ENCODE data around the gene SOX5. TPM values are rescaled to one million over a fixed set of nuclear protein-coding genes. Genes with fewer than 3 reads are reported as not detected.

The SOX5 gene
- total RNA-seq, 3 donors from 2014 or later: 10.5 to 42.1 (median 11.7) TPM

DNA sequence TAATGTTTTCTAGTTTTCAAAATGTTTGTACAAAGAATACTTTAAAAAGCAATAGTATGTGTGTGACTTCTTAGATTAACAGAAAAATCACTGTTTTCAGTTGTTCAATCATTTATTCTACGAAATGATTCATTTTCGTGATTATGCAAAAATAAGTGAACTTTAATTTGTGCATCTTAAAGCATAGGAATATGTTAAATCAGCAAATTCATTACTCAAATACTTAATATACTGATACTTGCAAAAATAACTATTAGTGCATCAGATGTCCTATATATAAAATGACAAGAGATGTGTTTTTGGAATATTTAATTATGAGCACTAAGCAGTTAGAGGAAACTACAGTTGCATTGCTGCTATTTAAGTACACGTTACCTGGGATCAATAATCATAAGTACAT lies 11.0 kb downstream of the SOX5 start:
- H3K9me3 ChIP-seq: no peaks in the 10 kb centered on the region
- no peak overlapping the region for H3K27ac ChIP-seq
- no peak for DNase-seq (ENCODE audit: low spot score in 2 of 2)
- no peaks in the 10 kb centered on the region for H3K36me3 ChIP-seq
- H3K4me3 ChIP-seq: no peak overlapping the region
- intact Hi-C loops (cut with DNase I; ENCODE audit: low total_unique reads): no loop called here
- no peaks in the 10 kb centered on the region for H3K27me3 ChIP-seq
- H3K4me1 ChIP-seq: no peaks in the 10 kb centered on the region
- TF ChIP-seq CTCF (IDR thresholded peaks at IDR 0.05) (no peak), POLR2A (IDR thresholded peaks at IDR 0.05) (no peak), POLR2AphosphoS5 (IDR thresholded peaks at IDR 0.05) (no peak)

GRCh38 chr12:23931176-23931575 lies 18.3 kb downstream of the SOX5 start:
- no peaks in the 10 kb centered on the region for H3K4me1 ChIP-seq
- no peaks in the 10 kb centered on the region for H3K9me3 ChIP-seq
- no peak overlapping the region for H3K4me3 ChIP-seq
- intact Hi-C loops (cut with DNase I; ENCODE audit: low total_unique reads): no loop called here
- DNase-seq (ENCODE audit: low spot score in 2 of 2): no peak
- no peaks in the 10 kb centered on the region for H3K27me3 ChIP-seq
- H3K36me3 ChIP-seq: no peaks in the 10 kb centered on the region
- no peak overlapping the region for H3K27ac ChIP-seq
- no peak for TF ChIP-seq POLR2A (IDR thresholded peaks at IDR 0.05)
- no peak for TF ChIP-seq POLR2AphosphoS5 (IDR thresholded peaks at IDR 0.05)
- TF ChIP-seq CTCF (IDR thresholded peaks at IDR 0.05): no peak

DNA sequence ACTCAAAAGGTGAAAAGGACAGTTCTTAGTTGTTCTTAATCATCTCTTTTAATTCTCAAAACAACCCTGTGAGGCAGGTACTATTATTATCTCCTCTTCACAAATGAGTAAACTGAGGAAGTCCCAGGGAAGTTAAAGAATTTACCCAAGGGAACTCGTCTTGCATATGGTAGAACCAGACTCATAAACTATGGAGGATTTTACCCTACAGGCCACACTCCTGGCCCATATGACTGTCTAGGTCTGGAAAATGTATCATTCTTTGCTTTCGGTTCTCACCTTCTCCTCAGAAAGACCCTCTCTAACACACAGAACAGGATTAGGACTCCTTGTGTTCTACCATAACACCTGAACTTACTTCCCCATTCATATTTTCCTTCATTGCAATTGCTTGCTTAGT lies 18.9 kb downstream of the SOX5 start:
- no peaks in the 10 kb centered on the region for H3K36me3 ChIP-seq

DNA sequence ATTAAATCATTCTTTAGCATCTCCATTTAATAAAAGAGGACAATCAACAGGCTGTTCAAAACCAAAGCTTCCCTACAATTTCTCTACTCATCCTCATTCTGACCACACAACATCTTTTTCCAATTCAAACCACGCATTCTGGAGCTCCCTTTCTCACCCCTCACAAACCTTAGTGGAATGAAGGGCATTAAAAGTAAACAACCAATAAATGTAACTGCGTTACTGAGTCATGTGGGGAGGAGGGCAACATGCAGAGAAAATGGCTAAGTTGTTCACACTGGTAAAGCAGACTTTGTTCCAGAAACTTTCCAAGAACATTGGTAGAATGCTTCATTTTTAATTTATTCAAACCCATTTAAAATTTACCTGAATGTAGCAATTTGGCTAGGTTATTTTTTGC lies 19.6 kb downstream of the SOX5 start:
- H3K36me3 ChIP-seq: no peaks in the 10 kb centered on the region
- H3K4me3 ChIP-seq: no peak overlapping the region
- DNase-seq (ENCODE audit: low spot score in 2 of 2): no peak
- no peak for TF ChIP-seq CTCF (IDR thresholded peaks at IDR 0.05)
- no peak for TF ChIP-seq POLR2A (IDR thresholded peaks at IDR 0.05)
- TF ChIP-seq POLR2AphosphoS5 (IDR thresholded peaks at IDR 0.05): no peak
- no peak overlapping the region for H3K27ac ChIP-seq
- H3K9me3 ChIP-seq: no peaks in the 10 kb centered on the region
- H3K4me1 ChIP-seq: no peaks in the 10 kb centered on the region
- intact Hi-C loops (cut with DNase I; ENCODE audit: low total_unique reads): no loop called here
- no peaks in the 10 kb centered on the region for H3K27me3 ChIP-seq

More for the DNA sequence above, 18.9 kb downstream of the SOX5 start:
- TF ChIP-seq CTCF (IDR thresholded peaks at IDR 0.05): no peak
- TF ChIP-seq POLR2AphosphoS5 (IDR thresholded peaks at IDR 0.05): no peak
- TF ChIP-seq POLR2A (IDR thresholded peaks at IDR 0.05): no peak
- Histone ChIP-seq H3K9me3 (no peaks in the 10 kb centered on the region), H3K4me1 (no peaks in the 10 kb centered on the region), H3K27me3 (no peaks in the 10 kb centered on the region), H3K27ac (no peak overlapping the region), H3K4me3 (no peak overlapping the region)
- DNase-seq (ENCODE audit: low spot score in 2 of 2): no peak
- intact Hi-C loops (cut with DNase I; ENCODE audit: low total_unique reads): no loop called here

- DNase-seq (ENCODE audit: low spot score in 2 of 2): no peak
- Histone ChIP-seq H3K36me3 (no peaks in the 10 kb centered on the region), H3K27me3 (no peaks in the 10 kb centered on the region), H3K27ac (no peak overlapping the region), H3K4me1 (no peaks in the 10 kb centered on the region), H3K4me3 (no peak overlapping the region), H3K9me3 (no peaks in the 10 kb centered on the region)
- intact Hi-C loops (cut with DNase I; ENCODE audit: low total_unique reads): no loop called here
- no peak for TF ChIP-seq POLR2A (IDR thresholded peaks at IDR 0.05)
- no peak for TF ChIP-seq POLR2AphosphoS5 (IDR thresholded peaks at IDR 0.05)
- no peak for TF ChIP-seq CTCF (IDR thresholded peaks at IDR 0.05)
Observed at GRCh38 chr12:23927907-23928306, 21.6 kb downstream of the SOX5 start.

Data from breast epithelium (tissue), 4 donors.